ENCODE results near the gene C1QTNF6.

C1QTNF6 gene

GRCh38 chr22:37182101-37182948 is 5.7 kb downstream of the C1QTNF6 start:
- Histone ChIP-seq H3K27ac (ENCODE audit: extremely low read depth, low read depth, low read length) (no peak overlapping the region), H3K4me3 (ENCODE audit: low read depth, low read length) (no peak overlapping the region), H3K9me3 (ENCODE audit: control insufficient read depth, insufficient read depth, low read depth, low read length) (no peaks in the 10 kb centered on the region), H3K4me1 (ENCODE audit: control insufficient read depth, insufficient read depth, low read length) (no peaks in the 10 kb centered on the region; the same call in 1 of the 2 replicates), H3K36me3 (ENCODE audit: control insufficient read depth in 2 of 2, insufficient read depth in 1 of 2, low read length in 2 of 2) (no peaks in the 10 kb centered on the region)
- ChIA-PET CTCF (interaction anchor here (0.9 kb wide), 1 partner anchor 15 kb away, joined by 3 read pairs; no protein-coding TSS in a partner anchor), POLR2A (interaction anchor here (2.5 kb wide), 1 partner anchor 18 kb away, joined by 7 read pairs; no protein-coding TSS in a partner anchor)
- TF ChIP-seq ZNF324 (tag by site-specific recombination; IDR thresholded peaks at IDR 0.05): no peak
- no peak for TF ChIP-seq ZNF530 (tag by site-specific recombination; IDR thresholded peaks at IDR 0.05; ENCODE audit: low read depth)
- TF ChIP-seq ZNF600 (tag by site-specific recombination; IDR thresholded peaks at IDR 0.05): no peak
- TF ChIP-seq YY2 (tag by site-specific recombination; IDR thresholded peaks at IDR 0.05): no peak
- TF ChIP-seq ZNF549 (tag by site-specific recombination; IDR thresholded peaks at IDR 0.05): no peak
- TF ChIP-seq ZNF394 (tag by site-specific recombination; IDR thresholded peaks at IDR 0.05; ENCODE audit: borderline replicate concordance): no peak
- no peak for TF ChIP-seq ZBTB11 (tag by site-specific recombination; conservative IDR thresholded peaks at IDR 0.05; ENCODE audit: low read depth)
- no peak for TF ChIP-seq GLI4 (tag by site-specific recombination; IDR thresholded peaks at IDR 0.05)
- no peak for TF ChIP-seq SP2 (tag by site-specific recombination; IDR thresholded peaks at IDR 0.05)
- TF ChIP-seq ZSCAN23 (tag by site-specific recombination; IDR thresholded peaks at IDR 0.05): no peak
- no peak for TF ChIP-seq ZNF292 (tag by site-specific recombination; IDR thresholded peaks at IDR 0.05; ENCODE audit: borderline replicate concordance, low read depth)
- no peak for TF ChIP-seq WT1 (tag by site-specific recombination; IDR thresholded peaks at IDR 0.05)
- no peak for TF ChIP-seq OSR2 (tag by site-specific recombination; IDR thresholded peaks at IDR 0.05)
- TF ChIP-seq ZNF621 (tag by site-specific recombination; IDR thresholded peaks at IDR 0.05): no peak
- no peak for TF ChIP-seq ZNF23 (tag by site-specific recombination; IDR thresholded peaks at IDR 0.05; ENCODE audit: borderline replicate concordance)

GRCh38 chr22:37181681-37182080 is 6.4 kb downstream of the C1QTNF6 start:
- no peak for TF ChIP-seq ZNF221 (tag by site-specific recombination; IDR thresholded peaks at IDR 0.05; ENCODE audit: borderline replicate concordance)
- TF ChIP-seq ZNF791 (tag by site-specific recombination; IDR thresholded peaks at IDR 0.05): no peak
- TF ChIP-seq INSM2 (tag by site-specific recombination; IDR thresholded peaks at IDR 0.05): no peak
- no peak for TF ChIP-seq SCRT2 (tag by site-specific recombination; IDR thresholded peaks at IDR 0.05)
- no peak for TF ChIP-seq ZNF76 (tag by site-specific recombination; IDR thresholded peaks at IDR 0.05; ENCODE audit: borderline replicate concordance, low read depth)
- no peaks in the 10 kb centered on the region for H3K36me3 ChIP-seq (ENCODE audit: control insufficient read depth in 2 of 2, insufficient read depth in 1 of 2, low read length in 2 of 2)
- no peaks in the 10 kb centered on the region for H3K9me3 ChIP-seq (ENCODE audit: control insufficient read depth, insufficient read depth, low read depth, low read length)
- H3K27ac ChIP-seq (ENCODE audit: extremely low read depth, low read depth, low read length): no peak overlapping the region
- ChIA-PET CTCF (interaction anchor here (0.9 to 1.6 kb wide), 2 partner anchors 15 to 16 kb away, joined by 3 read pairs; no protein-coding TSS in a partner anchor), POLR2A (no interaction called here)
- H3K4me1 ChIP-seq (ENCODE audit: control insufficient read depth, insufficient read depth, low read length): no peaks in the 10 kb centered on the region; the same call in 1 of the 2 replicates
- no peak overlapping the region for H3K4me3 ChIP-seq (ENCODE audit: low read depth, low read length)
